Endothelial cell of umbilical vein (primary cell): ENCODE results near the gene TRAPPC12. TPM values are rescaled to one million over a fixed set of nuclear protein-coding genes. Genes with fewer than 3 reads are reported as not detected.

Experiments used
- BruUV-seq: library from RNA; stranded (reverse); fragments of 400-500 nt; replicated peaks from 2 replicates; lab custom pipeline; 2021; lab: Mats Ljungman, UMichigan
- CTCF ChIA-PET: fragments of 300-600, 350-600 bp; sonication (Branson Sonifier 250); formaldehyde crosslinking; loops from one replicate; lab custom pipeline; 2021; ENCODE audit warnings: antibody characterized with exemption, inconsistent platforms; lab: Charles Lee
- POLR2A ChIA-PET: fragments of 300-600, 350-600 bp; sonication (Branson Sonifier 250); formaldehyde crosslinking; loops from one replicate; lab custom pipeline; 2021; ENCODE audit warnings: antibody characterized with exemption, inconsistent platforms; lab: Charles Lee
- DNase-seq: peaks from one replicate; pipeline ENCODE4 v3.0.0-alpha.2; 2011; ENCODE audit warnings: low read depth, low spot score
- FAIRE-seq: peaks from 2 replicates; lab custom pipeline; 2011; peaks lifted over from hg19 to GRCh38; lab: Jason Lieb, UNC
- H2AFZ ChIP-seq: 2 replicates; pipeline ENCODE4 v1.6.0; 2012; ENCODE audit warnings: low read depth, low read length, control low read depth, inconsistent platforms
- H3K27ac ChIP-seq: 2 replicates; pipeline ENCODE4 v1.5.1; 2011; ENCODE audit warnings: low read depth, mild to moderate bottlenecking, control low read depth, low read length, moderate library complexity; ENCODE audit not compliant: insufficient read depth
- H3K27me3 ChIP-seq, 2 experiments: 2 replicates each; pipeline versions ENCODE4 v1.6.0 to v1.6.1; 2011; ENCODE audit warnings: low read length in 2 of 2, mixed read lengths in 1 of 2; ENCODE audit not compliant: control insufficient read depth in 2 of 2, insufficient read depth in 2 of 2
- H3K36me3 ChIP-seq, 2 experiments: 2 replicates in 1 of 2; 3 replicates in 1 of 2; pipeline ENCODE4 v1.5.1; 2011; ENCODE audit warnings: low read length in 2 of 2, mild to moderate bottlenecking in 1 of 2, moderate library complexity in 1 of 2; ENCODE audit not compliant: control insufficient read depth in 2 of 2, insufficient read depth in 2 of 2; ENCODE audit errors: extremely low read depth in 1 of 2
- H3K4me1 ChIP-seq: 3 replicates; pipeline ENCODE4 v1.5.1; 2011; ENCODE audit warnings: mild to moderate bottlenecking, low read length; ENCODE audit not compliant: control insufficient read depth, insufficient read depth; ENCODE audit errors: extremely low read depth
- H3K4me2 ChIP-seq: 2 replicates; pipeline ENCODE4 v1.6.1; 2011; ENCODE audit warnings: low read length, control low read depth, mixed read lengths; ENCODE audit not compliant: insufficient read depth
- H3K4me3 ChIP-seq, 3 experiments: fragments of 200-600 bp in 1 of 3; sonication (generic), shearing (Covaris generic) in 1 of 3; replicated peaks in 1 of 3; 2 replicates each; pipeline ENCODE4 v1.5.1; 2011 to 2016; ENCODE audit warnings: control low read depth in 3 of 3, low read length in 3 of 3, mild to moderate bottlenecking in 2 of 3, inconsistent platforms in 1 of 3, low read depth in 1 of 3, moderate library complexity in 1 of 3; ENCODE audit not compliant: insufficient read depth in 1 of 3
- H3K79me2 ChIP-seq: 2 replicates; pipeline ENCODE4 v1.6.0; 2012; ENCODE audit warnings: low read length, inconsistent platforms; ENCODE audit not compliant: control insufficient read depth, insufficient read depth
- H3K9ac ChIP-seq: replicated peaks from 2 replicates; pipeline ENCODE3; 2011; ENCODE audit warnings: low read length, control low read depth; ENCODE audit not compliant: insufficient read depth; ENCODE audit errors: extremely low read depth
- H3K9me1 ChIP-seq: replicated peaks from 3 replicates; pipeline ENCODE4 v1.6.0; 2011; ENCODE audit warnings: mild to moderate bottlenecking, low read length; ENCODE audit not compliant: control insufficient read depth, insufficient read depth; ENCODE audit errors: extremely low read depth
- H3K9me3 ChIP-seq: replicated peaks from 2 replicates; pipeline ENCODE4 v1.5.1; 2012; ENCODE audit warnings: low read length, inconsistent platforms; ENCODE audit not compliant: control insufficient read depth, insufficient read depth
- H4K20me1 ChIP-seq: replicated peaks from 2 replicates; pipeline ENCODE3; 2011; ENCODE audit warnings: mild to moderate bottlenecking, low read length; ENCODE audit not compliant: control insufficient read depth, insufficient read depth; ENCODE audit errors: extremely low read depth
- EZH2 ChIP-seq: IDR thresholded peaks from 2 replicates; pipeline ENCODE4 v1.6.1; 2012; ENCODE audit warnings: borderline replicate concordance, low read depth, mild to moderate bottlenecking, moderate library complexity, low read length, inconsistent platforms; ENCODE audit not compliant: severe bottlenecking
- FOS ChIP-seq: IDR thresholded peaks from 2 replicates; pipeline ENCODE4 v1.6.1; 2011; ENCODE audit warnings: mild to moderate bottlenecking, low read length, moderate library complexity, borderline replicate concordance; ENCODE audit not compliant: insufficient read depth
- GATA2 ChIP-seq: IDR thresholded peaks from 2 replicates; pipeline ENCODE4 v1.7.0; 2011; ENCODE audit warnings: low read depth, mild to moderate bottlenecking, moderate library complexity, mixed read lengths, low read length; ENCODE audit not compliant: insufficient read length, insufficient read depth
- JUN ChIP-seq: IDR thresholded peaks from 2 replicates; pipeline ENCODE4 v1.6.1; 2011; ENCODE audit warnings: borderline replicate concordance, low read depth; ENCODE audit not compliant: insufficient read length, insufficient read depth
- MYC ChIP-seq: IDR thresholded peaks from one replicate; pipeline ENCODE4 v1.6.1; 2011; ENCODE audit warnings: mild to moderate bottlenecking, low read depth, low read length
- POLR2A ChIP-seq: IDR thresholded peaks from 2 replicates; pipeline ENCODE4 v1.6.1; 2012; ENCODE audit warnings: low read depth, mild to moderate bottlenecking, control low read depth, low read length
- POLR2AphosphoS5 ChIP-seq: IDR thresholded peaks from 2 replicates; pipeline ENCODE4 v1.6.1; 2012; ENCODE audit warnings: low read depth, mild to moderate bottlenecking, control low read depth, low read length, moderate library complexity; ENCODE audit not compliant: insufficient read depth
- dilution Hi-C: fragments of 300-500 bp; cut with MboI; formaldehyde crosslinking; loops from one replicate; pipeline ENCODE4 v1.15.0; 2019; ENCODE audit warnings: low sequenced_read_pairs; ENCODE audit not compliant: extremely low pct_ligation_motif_present
- intact Hi-C: fragments of 100-400 bp; cut with micrococcal nuclease; formaldehyde crosslinking; loops from one replicate; pipeline ENCODE4 v1.10.0; 2022
- polyA plus RNA-seq, 4 experiments: library from polyadenylated mRNA; depleted of rRNA in 3 of 4; stranded (reverse) in 3 of 4; unstranded in 1 of 4; fragments of >200 nt; gene quantifications; 2 replicates each; pipeline versions ENCODE4 v1.2.1 to v1.2.3, GENCODE V29; 2011 to 2012; ENCODE audit warnings: missing spikeins in 1 of 4
- total RNA-seq: library from RNA; stranded (reverse); gene quantifications from 2 replicates; pipeline ENCODE4 v1.2.3, GENCODE V29; 2021
- TF ChIP-seq, protein P1 (sequence below), 2 donors: IDR thresholded peaks; 1 replicate in 1 of 2; 2 replicates in 1 of 2; pipeline ENCODE4 v1.5.1; 2011; ENCODE audit warnings: low read length in 2 of 2, mild to moderate bottlenecking in 2 of 2, moderate library complexity in 2 of 2, control low read depth in 1 of 2, inconsistent platforms in 1 of 2, low read depth in 1 of 2; ENCODE audit not compliant: insufficient read depth in 1 of 2; ENCODE audit errors: extremely low read depth in 1 of 2
- TF ChIP-seq, protein P2 (sequence below): IDR thresholded peaks from 2 replicates; pipeline ENCODE4 v1.6.1; 2011; ENCODE audit not compliant: insufficient read depth, insufficient read length

The TRAPPC12 gene
- total and polyA plus RNA-seq, 2 donors (not counting 3 experiments of a cell fraction or from before 2014, with no cell fraction given) = 47.5 to 81.5 TPM

DNA sequence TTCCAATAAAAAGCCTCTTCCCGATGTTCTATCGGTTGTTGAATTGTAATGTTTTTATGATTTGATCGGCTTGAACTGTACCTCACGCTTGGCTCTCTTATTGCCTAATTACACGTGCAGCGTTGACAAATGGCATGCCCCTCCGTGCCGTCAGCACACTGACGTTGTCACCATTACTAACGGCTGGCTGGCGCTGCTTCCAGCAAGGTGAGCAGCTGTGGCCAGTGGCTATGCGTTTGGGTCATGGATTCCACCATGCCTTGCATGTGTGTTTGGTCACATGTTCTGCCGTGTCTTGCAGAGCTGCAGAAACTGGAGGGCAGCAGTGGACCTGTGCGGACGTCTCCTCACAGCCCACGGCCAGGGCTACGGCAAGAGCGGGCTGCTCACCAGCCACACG lies 42.1 kb downstream of the TRAPPC12 start:
- no peak overlapping the region for H3K27ac ChIP-seq
- no peaks in the 10 kb centered on the region for H3K79me2 ChIP-seq
- no peaks in the 10 kb centered on the region for H3K27me3 ChIP-seq
- no peaks in the 10 kb centered on the region for H4K20me1 ChIP-seq
- CTCF ChIA-PET = interaction anchor here (1.2 to 2.4 kb wide), 2 partner anchors 12 to 37 kb away, joined by 3 to 18 read pairs; no protein-coding TSS in a partner anchor
- no peaks in the 10 kb centered on the region for H3K9me3 ChIP-seq
- peaks cover 3 to 15% of the 10 kb centered on the region in 2 experiments for H3K36me3 ChIP-seq
- H2AFZ ChIP-seq = no peak overlapping the region
- intact Hi-C loops = no loop called here
- no TSS peak for BruUV-seq
- no peaks in the 10 kb centered on the region for H3K9me1 ChIP-seq
- no peak for DNase-seq
- no peak for FAIRE-seq
- TF ChIP-seq POLR2AphosphoS5 (no peak), GATA2 (no peak), MYC (no peak), POLR2A (no peak), JUN (no peak), EZH2 (no peak), FOS (no peak)
- TF ChIP-seq, protein P1, sequence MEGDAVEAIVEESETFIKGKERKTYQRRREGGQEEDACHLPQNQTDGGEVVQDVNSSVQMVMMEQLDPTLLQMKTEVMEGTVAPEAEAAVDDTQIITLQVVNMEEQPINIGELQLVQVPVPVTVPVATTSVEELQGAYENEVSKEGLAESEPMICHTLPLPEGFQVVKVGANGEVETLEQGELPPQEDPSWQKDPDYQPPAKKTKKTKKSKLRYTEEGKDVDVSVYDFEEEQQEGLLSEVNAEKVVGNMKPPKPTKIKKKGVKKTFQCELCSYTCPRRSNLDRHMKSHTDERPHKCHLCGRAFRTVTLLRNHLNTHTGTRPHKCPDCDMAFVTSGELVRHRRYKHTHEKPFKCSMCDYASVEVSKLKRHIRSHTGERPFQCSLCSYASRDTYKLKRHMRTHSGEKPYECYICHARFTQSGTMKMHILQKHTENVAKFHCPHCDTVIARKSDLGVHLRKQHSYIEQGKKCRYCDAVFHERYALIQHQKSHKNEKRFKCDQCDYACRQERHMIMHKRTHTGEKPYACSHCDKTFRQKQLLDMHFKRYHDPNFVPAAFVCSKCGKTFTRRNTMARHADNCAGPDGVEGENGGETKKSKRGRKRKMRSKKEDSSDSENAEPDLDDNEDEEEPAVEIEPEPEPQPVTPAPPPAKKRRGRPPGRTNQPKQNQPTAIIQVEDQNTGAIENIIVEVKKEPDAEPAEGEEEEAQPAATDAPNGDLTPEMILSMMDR (IDR thresholded peaks at IDR 0.05; ENCODE audit: extremely low read depth in 1 of 2, insufficient read depth in 1 of 2, low read depth in 1 of 2, low read length in 2 of 2) = no peak
- TF ChIP-seq, protein P2, sequence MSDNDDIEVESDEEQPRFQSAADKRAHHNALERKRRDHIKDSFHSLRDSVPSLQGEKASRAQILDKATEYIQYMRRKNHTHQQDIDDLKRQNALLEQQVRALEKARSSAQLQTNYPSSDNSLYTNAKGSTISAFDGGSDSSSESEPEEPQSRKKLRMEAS = no peak
- H3K9ac ChIP-seq = no peak overlapping the region
- no peaks in the 10 kb centered on the region for H3K4me1 ChIP-seq
- no peak overlapping the region for H3K4me2 ChIP-seq
- dilution Hi-C loops = no loop called here
- H3K4me3 ChIP-seq = no peak overlapping the region
- POLR2A ChIA-PET = no interaction called here
